ENCODE results near the gene INHA. TPM values are rescaled to one million over a fixed set of nuclear protein-coding genes. Genes with fewer than 3 reads are reported as not detected.
A peak's percentile ranks its signal among the peaks of the same experiment; 100 is the strongest.

Gene INHA
- total RNA-seq, 2 experiments from 2014 or later, result not detected

GRCh38 chr2:219611306-219611705, 39.2 kb downstream of the INHA start:
- Histone ChIP-seq H3K27ac (ENCODE audit: low read depth in 1 of 2, low read length in 2 of 2) (no peak overlapping the region), H3K27me3 (ENCODE audit: control insufficient read depth in 1 of 2, insufficient read depth in 2 of 2, low read length in 2 of 2) (no peaks in the 10 kb centered on the region), H3K9me3 (ENCODE audit: control insufficient read depth in 1 of 2, insufficient read depth in 1 of 2, low read length in 2 of 2) (no peaks in the 10 kb centered on the region), H3K4me1 (ENCODE audit: insufficient read depth, low read length) (peaks cover 13% of the 10 kb centered on the region), H3K36me3 (ENCODE audit: insufficient read depth, low read length) (peaks cover 54% of the 10 kb centered on the region), H3K4me3 (ENCODE audit: low read length) (no peak overlapping the region)
- Mint-ChIP-seq H3K27me3 (no peaks in the 10 kb centered on the region), H3K9me3 (no peaks in the 10 kb centered on the region), H3K4me1 (ENCODE audit: low read depth) (peaks cover 18% of the 10 kb centered on the region), H3K4me3 (no peak overlapping the region), H3K36me3 (ENCODE audit: low read depth) (peaks cover 50% of the 10 kb centered on the region), H3K27ac (no peak overlapping the region)
- CTCF ChIA-PET, result no interaction called here
- ATAC-seq (ENCODE audit: poor library complexity) (no peak), DNase-seq (no peak)
- POLR2A ChIA-PET, result no interaction called here
- no peak for TF ChIP-seq CTCF (IDR thresholded peaks at IDR 0.05)
- intact Hi-C loops (cut with DNase I, micrococcal nuclease), result no loop called here

GRCh38 chr2:219611866-219612576, 39.9 kb downstream of the INHA start:
- no peaks in the 10 kb centered on the region for H3K9me3 Mint-ChIP-seq
- DNase-seq (no peak), ATAC-seq (ENCODE audit: poor library complexity) (peak; percentile 34)
- Histone ChIP-seq H3K36me3 (ENCODE audit: insufficient read depth, low read length) (peaks cover 48% of the 10 kb centered on the region), H3K27ac (ENCODE audit: low read depth in 1 of 2, low read length in 2 of 2) (no peak overlapping the region), H3K4me1 (ENCODE audit: insufficient read depth, low read length) (peaks cover 13% of the 10 kb centered on the region), H3K9me3 (ENCODE audit: control insufficient read depth in 1 of 2, insufficient read depth in 1 of 2, low read length in 2 of 2) (no peaks in the 10 kb centered on the region), H3K4me3 (ENCODE audit: low read length) (no peak overlapping the region), H3K27me3 (ENCODE audit: control insufficient read depth in 1 of 2, insufficient read depth in 2 of 2, low read length in 2 of 2) (no peaks in the 10 kb centered on the region)
- H3K4me1 Mint-ChIP-seq (ENCODE audit: low read depth), result peaks cover 18% of the 10 kb centered on the region
- ChIA-PET POLR2A (no interaction called here), CTCF (no interaction called here)
- TF ChIP-seq CTCF (IDR thresholded peaks at IDR 0.05), result no peak
- H3K4me3 Mint-ChIP-seq, result no peak overlapping the region
- intact Hi-C loops (cut with DNase I, micrococcal nuclease), result no loop called here
- H3K27me3 Mint-ChIP-seq, result no peaks in the 10 kb centered on the region
- H3K36me3 Mint-ChIP-seq (ENCODE audit: low read depth), result peaks cover 43% of the 10 kb centered on the region
- peak overlapping the region; percentile 56 for H3K27ac Mint-ChIP-seq

DNA sequence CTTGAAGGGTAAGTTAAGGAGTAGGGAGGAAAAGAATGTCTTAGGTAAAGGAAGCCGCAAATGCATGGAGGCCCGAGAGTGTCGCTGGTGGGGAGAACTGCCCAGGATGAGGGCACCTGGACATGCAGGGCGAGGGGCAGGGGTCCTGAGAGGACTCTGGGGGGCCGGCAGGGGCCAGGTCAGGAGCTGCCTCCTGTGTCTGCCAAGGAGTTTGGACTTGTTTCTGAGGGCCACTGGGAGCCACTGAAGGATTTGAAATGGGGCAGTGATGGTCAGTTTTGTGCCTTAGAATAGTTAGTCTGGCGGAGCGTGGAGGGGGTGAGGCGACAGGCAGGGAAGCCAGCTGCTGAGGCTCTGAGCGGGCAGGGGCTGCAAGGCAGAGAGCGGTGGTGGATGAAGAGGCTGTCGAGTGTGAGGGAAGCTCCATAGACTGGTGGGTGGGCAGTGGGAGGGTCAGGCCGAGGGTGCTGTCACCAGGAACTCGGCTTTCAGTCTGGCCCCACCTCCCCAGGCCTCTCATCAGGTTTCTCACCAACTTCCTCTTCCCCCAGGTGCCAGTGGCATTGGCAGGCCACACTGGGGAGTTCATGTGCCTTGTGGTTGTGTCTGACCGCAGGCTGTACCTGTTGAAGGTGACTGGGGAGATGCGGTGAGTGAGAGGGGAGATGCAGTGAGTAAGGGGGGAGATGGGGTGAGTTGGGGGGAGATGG, 40.6 kb downstream of the INHA start:
- ChIA-PET CTCF (no interaction called here), POLR2A (no interaction called here)
- Mint-ChIP-seq H3K27ac (peak overlapping the region; percentile 56), H3K36me3 (ENCODE audit: low read depth) (peaks cover 36% of the 10 kb centered on the region), H3K4me3 (no peak overlapping the region), H3K4me1 (ENCODE audit: low read depth) (peaks cover 18% of the 10 kb centered on the region), H3K27me3 (no peaks in the 10 kb centered on the region), H3K9me3 (no peaks in the 10 kb centered on the region)
- H3K27ac ChIP-seq (ENCODE audit: low read depth in 1 of 2, low read length in 2 of 2), result no peak overlapping the region
- H3K36me3 ChIP-seq (ENCODE audit: insufficient read depth, low read length), result peaks cover 46% of the 10 kb centered on the region
- no peak overlapping the region for H3K4me3 ChIP-seq (ENCODE audit: low read length)
- intact Hi-C loops (cut with DNase I, micrococcal nuclease), result no loop called here
- DNase-seq, result peak in 6 of 14 experiments; percentile 16 to 57 (median 30)
- peaks cover 13% of the 10 kb centered on the region for H3K4me1 ChIP-seq (ENCODE audit: insufficient read depth, low read length)
- TF ChIP-seq CTCF (IDR thresholded peaks at IDR 0.05), result no peak
- H3K27me3 ChIP-seq (ENCODE audit: control insufficient read depth in 1 of 2, insufficient read depth in 2 of 2, low read length in 2 of 2), result no peaks in the 10 kb centered on the region
- H3K9me3 ChIP-seq (ENCODE audit: control insufficient read depth in 1 of 2, insufficient read depth in 1 of 2, low read length in 2 of 2), result no peaks in the 10 kb centered on the region
- peak; percentile 59 for ATAC-seq (ENCODE audit: poor library complexity)
